GM23338 (cell line): ENCODE data around the gene AEN. TPM values are rescaled to one million over a fixed set of nuclear protein-coding genes. Genes with fewer than 3 reads are reported as not detected.

Experiments used
- ATAC-seq: fragments of 200-7000 bp; cut with Tn5 transposase; 3 replicates; pipeline ENCODE4 v1.9.1; 2020
- DNase-seq: peaks from one replicate; pipeline ENCODE4 v3.0.0-alpha.2; 2015; ENCODE audit warnings: low spot score
- H2AFZ ChIP-seq: fragments of 200-600 bp; sonication (generic); 2 replicates; pipeline ENCODE4 v1.8.0; 2016; ENCODE audit warnings: antibody characterized with exemption, mild to moderate bottlenecking, moderate library complexity
- H3F3A ChIP-seq: fragments of 200-600 bp; sonication (generic); replicated peaks from 2 replicates; pipeline ENCODE4 v1.8.0; 2017; ENCODE audit warnings: antibody characterized with exemption, mixed run types, low read depth
- H3K27ac ChIP-seq: fragments of 200-600 bp; sonication (generic); 2 replicates; pipeline ENCODE4 v1.6.1; 2016; ENCODE audit warnings: low read depth
- H3K27me3 ChIP-seq: fragments of 200-600 bp; sonication (generic); 2 replicates; pipeline ENCODE4 v1.8.0; 2016; ENCODE audit warnings: mild to moderate bottlenecking, mixed run types, moderate library complexity; ENCODE audit not compliant: insufficient read depth
- H3K36me3 ChIP-seq: fragments of 200-600 bp; sonication (generic); 2 replicates; pipeline ENCODE4 v1.8.0; 2016; ENCODE audit warnings: mild to moderate bottlenecking; ENCODE audit not compliant: insufficient read depth
- H3K4me1 ChIP-seq: fragments of 200-600 bp; sonication (generic); 2 replicates; pipeline ENCODE4 v1.8.0; 2016; ENCODE audit warnings: mild to moderate bottlenecking, moderate library complexity; ENCODE audit not compliant: insufficient read depth
- H3K4me2 ChIP-seq: fragments of 200-600 bp; sonication (generic); 2 replicates; pipeline ENCODE4 v1.7.1; 2017; ENCODE audit warnings: mixed run types
- H3K4me3 ChIP-seq: fragments of 200-600 bp; sonication (generic); 2 replicates; pipeline ENCODE4 v1.6.1; 2016; ENCODE audit warnings: mixed run types
- H3K79me2 ChIP-seq: fragments of 200-600 bp; sonication (generic); replicated peaks from 2 replicates; pipeline ENCODE4 v1.8.0; 2017; ENCODE audit warnings: mild to moderate bottlenecking; ENCODE audit not compliant: insufficient read depth
- H3K9me2 ChIP-seq: fragments of 200-600 bp; sonication (generic); 2 replicates; pipeline ENCODE4 v1.8.0; 2017; ENCODE audit not compliant: insufficient read depth
- H4K20me1 ChIP-seq: fragments of 200-600 bp; sonication (generic); replicated peaks from 2 replicates; pipeline ENCODE4 v1.8.0; 2017; ENCODE audit warnings: mild to moderate bottlenecking; ENCODE audit not compliant: insufficient read depth
- H3K27ac Mint-ChIP-seq: 2 replicates; pipeline ENCODE4 v1.8.0; 2020; ENCODE audit warnings: inconsistent platforms, mild to moderate bottlenecking, moderate library complexity, mixed read lengths
- H3K27me3 Mint-ChIP-seq: 3 replicates; pipeline ENCODE4 v1.8.0; 2022; ENCODE audit warnings: low read depth, mild to moderate bottlenecking, moderate library complexity, mixed read lengths, inconsistent platforms; ENCODE audit not compliant: insufficient read depth, poor library complexity
- H3K36me3 Mint-ChIP-seq: 3 replicates; pipeline ENCODE4 v1.8.0; 2021; ENCODE audit warnings: low read depth, mild to moderate bottlenecking, inconsistent platforms, moderate library complexity, mixed read lengths
- H3K4me1 Mint-ChIP-seq: 3 replicates; pipeline ENCODE4 v1.8.0; 2020; ENCODE audit warnings: mild to moderate bottlenecking, inconsistent platforms, mixed read lengths
- H3K4me3 Mint-ChIP-seq: 3 replicates; pipeline ENCODE4 v1.8.0; 2021; ENCODE audit warnings: moderate library complexity, mild to moderate bottlenecking, inconsistent platforms, mixed read lengths
- H3K9me3 Mint-ChIP-seq: 3 replicates; pipeline ENCODE4 v1.8.0; 2020; ENCODE audit warnings: moderate library complexity, mild to moderate bottlenecking, inconsistent platforms, mixed read lengths
- CREB1 ChIP-seq: fragments of 250-450 bp; sonication (Bioruptor Pico); IDR thresholded peaks from 2 replicates; pipeline ENCODE4 v1.5.0; 2020; ENCODE audit warnings: low read depth, mild to moderate bottlenecking, moderate library complexity
- EZH2 ChIP-seq: fragments of 200-600 bp; sonication (generic); IDR thresholded peaks from one replicate; pipeline ENCODE4 v1.8.0; 2017; ENCODE audit warnings: antibody characterized with exemption, mild to moderate bottlenecking, low read depth; ENCODE audit not compliant: unreplicated experiment
- EZH2phosphoT487 ChIP-seq: fragments of 200-600 bp; sonication (generic); IDR thresholded peaks from one replicate; pipeline ENCODE4 v1.8.1; 2018; ENCODE audit warnings: antibody characterized with exemption; ENCODE audit not compliant: unreplicated experiment
- JUNB ChIP-seq: IDR thresholded peaks from one replicate; pipeline ENCODE4 v1.6.1; 2016; ENCODE audit warnings: antibody characterized with exemption; ENCODE audit not compliant: unreplicated experiment
- NANOG ChIP-seq: IDR thresholded peaks from 2 replicates; pipeline ENCODE4 v1.6.1; 2016; ENCODE audit warnings: antibody characterized with exemption, borderline replicate concordance
- POLR2AphosphoS5 ChIP-seq: IDR thresholded peaks from 2 replicates; pipeline ENCODE4 v1.6.1; 2016; ENCODE audit warnings: antibody characterized with exemption, low read depth
- STAT1 ChIP-seq: IDR thresholded peaks from one replicate; pipeline ENCODE4 v1.6.1; 2016; ENCODE audit warnings: antibody characterized with exemption; ENCODE audit not compliant: unreplicated experiment
- ZNF114 ChIP-seq: fragments of 250-450 bp; sonication (Bioruptor Pico); IDR thresholded peaks from 2 replicates; pipeline ENCODE4 v1.5.0; 2020; ENCODE audit warnings: mild to moderate bottlenecking, moderate library complexity
- ZNF331 ChIP-seq: fragments of 250-450 bp; sonication (Bioruptor Pico); IDR thresholded peaks from 2 replicates; pipeline ENCODE4 v1.5.0; 2020; ENCODE audit warnings: low read depth, mild to moderate bottlenecking, moderate library complexity
- polyA plus RNA-seq: library from polyadenylated mRNA; unstranded; fragments of >200 nt; fragmentation: Nextera tagmentation; extraction: Ambion mirVana; gene quantifications from 2 replicates; pipeline ENCODE4 v1.2.1, GENCODE V29; 2016
- total RNA-seq: library from RNA; depleted of rRNA; stranded (reverse); fragments of >200 nt; shearing (Covaris generic); gene quantifications from 2 replicates; pipeline ENCODE4 v1.2.3, GENCODE V29; 2014
- TF ChIP-seq, protein P1 (sequence below), 2 experiments: fragments of 200-600 bp in 1 of 2; sonication (generic) in 1 of 2; conservative IDR thresholded peaks; 2 replicates each; pipeline versions ENCODE4 v1.5.1 to v1.6.1; 2016 to 2017; ENCODE audit warnings: antibody characterized with exemption in 2 of 2, low read depth in 2 of 2, mild to moderate bottlenecking in 2 of 2, moderate library complexity in 1 of 2
- TF ChIP-seq, protein P2 (sequence below): fragments of 250-450 bp; sonication (Bioruptor Pico); IDR thresholded peaks from 2 replicates; pipeline ENCODE4 v1.5.0; 2020; ENCODE audit warnings: mild to moderate bottlenecking, moderate library complexity
- TF ChIP-seq, protein P3 (sequence below): IDR thresholded peaks from 2 replicates; pipeline ENCODE4 v1.6.1; 2016; ENCODE audit warnings: antibody characterized with exemption
- TF ChIP-seq, protein P4 (sequence below): IDR thresholded peaks from one replicate; pipeline ENCODE4 v1.6.1; 2018; ENCODE audit warnings: antibody characterized with exemption; ENCODE audit not compliant: unreplicated experiment

AEN gene
- total and polyA plus RNA-seq, 2 experiments from 2014 or later: 82.3 to 220 TPM

DNA sequence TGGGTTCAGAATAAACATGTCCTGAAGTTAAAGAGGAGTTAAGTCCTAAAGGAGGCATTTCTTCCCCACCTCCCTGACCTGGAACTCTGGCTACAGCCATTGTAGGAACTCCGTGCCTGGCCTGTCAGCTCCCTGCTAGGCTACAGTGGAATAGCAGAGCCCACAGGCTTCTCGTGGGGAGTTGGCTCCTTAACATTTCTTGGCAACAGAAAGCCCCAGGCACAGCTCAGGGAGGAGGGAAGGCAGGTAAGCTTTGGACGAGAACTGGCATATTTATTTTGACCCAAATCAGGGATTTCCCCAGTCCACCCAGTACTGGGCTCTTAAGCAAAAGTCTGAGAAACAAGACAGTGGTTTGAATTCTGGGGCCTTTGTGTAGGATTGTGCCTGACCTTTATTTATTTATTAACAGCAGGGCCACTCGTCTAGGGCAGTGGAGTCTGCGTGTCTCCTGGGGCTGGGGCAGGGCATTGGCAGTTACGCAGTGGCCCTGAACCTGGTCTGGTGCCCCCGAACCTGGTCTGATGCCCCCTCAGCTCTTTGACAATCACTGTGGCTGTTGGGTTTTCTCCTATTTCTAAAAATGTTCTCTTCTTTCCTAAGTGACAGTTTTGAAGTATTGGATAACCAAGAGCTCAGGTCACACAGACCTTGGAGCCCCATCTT lies 9.8 kb downstream of the AEN start:
- peaks cover 40% of the 10 kb centered on the region for H3K79me2 ChIP-seq
- H3K4me2 ChIP-seq: no peak overlapping the region
- H4K20me1 ChIP-seq: peaks cover 71% of the 10 kb centered on the region
- no peaks in the 10 kb centered on the region for H3K9me2 ChIP-seq
- no peak for ATAC-seq
- Mint-ChIP-seq H3K9me3 (no peaks in the 10 kb centered on the region), H3K27ac (no peak overlapping the region), H3K36me3 (peaks cover 87% of the 10 kb centered on the region), H3K4me1 (peaks cover 25% of the 10 kb centered on the region), H3K4me3 (no peak overlapping the region), H3K27me3 (peaks cover 14% of the 10 kb centered on the region)
- DNase-seq: no peak
- H2AFZ ChIP-seq: no peak overlapping the region
- peak overlapping the region; percentile 63; the same call in 1 of the 2 replicates for H3K27ac ChIP-seq
- H3K27me3 ChIP-seq: no peaks in the 10 kb centered on the region
- TF ChIP-seq CREB1 (CRISPR knock-in tag): no peak
- TF ChIP-seq ZNF331 (CRISPR knock-in tag): no peak
- TF ChIP-seq EZH2: no peak
- TF ChIP-seq EZH2phosphoT487: no peak
- TF ChIP-seq, protein P1, sequence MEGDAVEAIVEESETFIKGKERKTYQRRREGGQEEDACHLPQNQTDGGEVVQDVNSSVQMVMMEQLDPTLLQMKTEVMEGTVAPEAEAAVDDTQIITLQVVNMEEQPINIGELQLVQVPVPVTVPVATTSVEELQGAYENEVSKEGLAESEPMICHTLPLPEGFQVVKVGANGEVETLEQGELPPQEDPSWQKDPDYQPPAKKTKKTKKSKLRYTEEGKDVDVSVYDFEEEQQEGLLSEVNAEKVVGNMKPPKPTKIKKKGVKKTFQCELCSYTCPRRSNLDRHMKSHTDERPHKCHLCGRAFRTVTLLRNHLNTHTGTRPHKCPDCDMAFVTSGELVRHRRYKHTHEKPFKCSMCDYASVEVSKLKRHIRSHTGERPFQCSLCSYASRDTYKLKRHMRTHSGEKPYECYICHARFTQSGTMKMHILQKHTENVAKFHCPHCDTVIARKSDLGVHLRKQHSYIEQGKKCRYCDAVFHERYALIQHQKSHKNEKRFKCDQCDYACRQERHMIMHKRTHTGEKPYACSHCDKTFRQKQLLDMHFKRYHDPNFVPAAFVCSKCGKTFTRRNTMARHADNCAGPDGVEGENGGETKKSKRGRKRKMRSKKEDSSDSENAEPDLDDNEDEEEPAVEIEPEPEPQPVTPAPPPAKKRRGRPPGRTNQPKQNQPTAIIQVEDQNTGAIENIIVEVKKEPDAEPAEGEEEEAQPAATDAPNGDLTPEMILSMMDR (conservative IDR thresholded peaks at IDR 0.05; ENCODE audit: low read depth in 2 of 2): no peak
- TF ChIP-seq, protein P2, sequence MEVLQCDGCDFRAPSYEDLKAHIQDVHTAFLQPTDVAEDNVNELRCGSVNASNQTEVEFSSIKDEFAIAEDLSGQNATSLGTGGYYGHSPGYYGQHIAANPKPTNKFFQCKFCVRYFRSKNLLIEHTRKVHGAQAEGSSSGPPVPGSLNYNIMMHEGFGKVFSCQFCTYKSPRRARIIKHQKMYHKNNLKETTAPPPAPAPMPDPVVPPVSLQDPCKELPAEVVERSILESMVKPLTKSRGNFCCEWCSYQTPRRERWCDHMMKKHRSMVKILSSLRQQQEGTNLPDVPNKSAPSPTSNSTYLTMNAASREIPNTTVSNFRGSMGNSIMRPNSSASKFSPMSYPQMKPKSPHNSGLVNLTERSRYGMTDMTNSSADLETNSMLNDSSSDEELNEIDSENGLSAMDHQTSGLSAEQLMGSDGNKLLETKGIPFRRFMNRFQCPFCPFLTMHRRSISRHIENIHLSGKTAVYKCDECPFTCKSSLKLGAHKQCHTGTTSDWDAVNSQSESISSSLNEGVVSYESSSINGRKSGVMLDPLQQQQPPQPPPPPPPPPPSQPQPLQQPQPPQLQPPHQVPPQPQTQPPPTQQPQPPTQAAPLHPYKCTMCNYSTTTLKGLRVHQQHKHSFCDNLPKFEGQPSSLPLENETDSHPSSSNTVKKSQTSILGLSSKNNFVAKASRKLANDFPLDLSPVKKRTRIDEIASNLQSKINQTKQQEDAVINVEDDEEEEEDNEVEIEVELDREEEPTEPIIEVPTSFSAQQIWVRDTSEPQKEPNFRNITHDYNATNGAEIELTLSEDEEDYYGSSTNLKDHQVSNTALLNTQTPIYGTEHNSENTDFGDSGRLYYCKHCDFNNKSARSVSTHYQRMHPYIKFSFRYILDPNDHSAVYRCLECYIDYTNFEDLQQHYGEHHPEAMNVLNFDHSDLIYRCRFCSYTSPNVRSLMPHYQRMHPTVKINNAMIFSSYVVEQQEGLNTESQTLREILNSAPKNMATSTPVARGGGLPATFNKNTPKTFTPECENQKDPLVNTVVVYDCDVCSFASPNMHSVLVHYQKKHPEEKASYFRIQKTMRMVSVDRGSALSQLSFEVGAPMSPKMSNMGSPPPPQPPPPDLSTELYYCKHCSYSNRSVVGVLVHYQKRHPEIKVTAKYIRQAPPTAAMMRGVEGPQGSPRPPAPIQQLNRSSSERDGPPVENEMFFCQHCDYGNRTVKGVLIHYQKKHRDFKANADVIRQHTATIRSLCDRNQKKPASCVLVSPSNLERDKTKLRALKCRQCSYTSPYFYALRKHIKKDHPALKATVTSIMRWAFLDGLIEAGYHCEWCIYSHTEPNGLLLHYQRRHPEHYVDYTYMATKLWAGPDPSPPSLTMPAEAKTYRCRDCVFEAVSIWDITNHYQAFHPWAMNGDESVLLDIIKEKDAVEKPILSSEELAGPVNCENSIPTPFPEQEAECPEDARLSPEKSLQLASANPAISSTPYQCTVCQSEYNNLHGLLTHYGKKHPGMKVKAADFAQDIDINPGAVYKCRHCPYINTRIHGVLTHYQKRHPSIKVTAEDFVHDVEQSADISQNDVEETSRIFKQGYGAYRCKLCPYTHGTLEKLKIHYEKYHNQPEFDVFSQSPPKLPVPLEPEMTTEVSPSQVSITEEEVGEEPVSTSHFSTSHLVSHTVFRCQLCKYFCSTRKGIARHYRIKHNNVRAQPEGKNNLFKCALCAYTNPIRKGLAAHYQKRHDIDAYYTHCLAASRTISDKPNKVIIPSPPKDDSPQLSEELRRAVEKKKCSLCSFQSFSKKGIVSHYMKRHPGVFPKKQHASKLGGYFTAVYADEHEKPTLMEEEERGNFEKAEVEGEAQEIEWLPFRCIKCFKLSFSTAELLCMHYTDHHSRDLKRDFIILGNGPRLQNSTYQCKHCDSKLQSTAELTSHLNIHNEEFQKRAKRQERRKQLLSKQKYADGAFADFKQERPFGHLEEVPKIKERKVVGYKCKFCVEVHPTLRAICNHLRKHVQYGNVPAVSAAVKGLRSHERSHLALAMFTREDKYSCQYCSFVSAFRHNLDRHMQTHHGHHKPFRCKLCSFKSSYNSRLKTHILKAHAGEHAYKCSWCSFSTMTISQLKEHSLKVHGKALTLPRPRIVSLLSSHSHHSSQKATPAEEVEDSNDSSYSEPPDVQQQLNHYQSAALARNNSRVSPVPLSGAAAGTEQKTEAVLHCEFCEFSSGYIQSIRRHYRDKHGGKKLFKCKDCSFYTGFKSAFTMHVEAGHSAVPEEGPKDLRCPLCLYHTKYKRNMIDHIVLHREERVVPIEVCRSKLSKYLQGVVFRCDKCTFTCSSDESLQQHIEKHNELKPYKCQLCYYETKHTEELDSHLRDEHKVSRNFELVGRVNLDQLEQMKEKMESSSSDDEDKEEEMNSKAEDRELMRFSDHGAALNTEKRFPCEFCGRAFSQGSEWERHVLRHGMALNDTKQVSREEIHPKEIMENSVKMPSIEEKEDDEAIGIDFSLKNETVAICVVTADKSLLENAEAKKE (CRISPR knock-in tag): no peak
- TF ChIP-seq POLR2AphosphoS5: no peak
- no peak for TF ChIP-seq NANOG
- no peak for TF ChIP-seq STAT1
- TF ChIP-seq, protein P3, sequence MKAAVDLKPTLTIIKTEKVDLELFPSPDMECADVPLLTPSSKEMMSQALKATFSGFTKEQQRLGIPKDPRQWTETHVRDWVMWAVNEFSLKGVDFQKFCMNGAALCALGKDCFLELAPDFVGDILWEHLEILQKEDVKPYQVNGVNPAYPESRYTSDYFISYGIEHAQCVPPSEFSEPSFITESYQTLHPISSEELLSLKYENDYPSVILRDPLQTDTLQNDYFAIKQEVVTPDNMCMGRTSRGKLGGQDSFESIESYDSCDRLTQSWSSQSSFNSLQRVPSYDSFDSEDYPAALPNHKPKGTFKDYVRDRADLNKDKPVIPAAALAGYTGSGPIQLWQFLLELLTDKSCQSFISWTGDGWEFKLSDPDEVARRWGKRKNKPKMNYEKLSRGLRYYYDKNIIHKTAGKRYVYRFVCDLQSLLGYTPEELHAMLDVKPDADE: no peak
- TF ChIP-seq, protein P4, sequence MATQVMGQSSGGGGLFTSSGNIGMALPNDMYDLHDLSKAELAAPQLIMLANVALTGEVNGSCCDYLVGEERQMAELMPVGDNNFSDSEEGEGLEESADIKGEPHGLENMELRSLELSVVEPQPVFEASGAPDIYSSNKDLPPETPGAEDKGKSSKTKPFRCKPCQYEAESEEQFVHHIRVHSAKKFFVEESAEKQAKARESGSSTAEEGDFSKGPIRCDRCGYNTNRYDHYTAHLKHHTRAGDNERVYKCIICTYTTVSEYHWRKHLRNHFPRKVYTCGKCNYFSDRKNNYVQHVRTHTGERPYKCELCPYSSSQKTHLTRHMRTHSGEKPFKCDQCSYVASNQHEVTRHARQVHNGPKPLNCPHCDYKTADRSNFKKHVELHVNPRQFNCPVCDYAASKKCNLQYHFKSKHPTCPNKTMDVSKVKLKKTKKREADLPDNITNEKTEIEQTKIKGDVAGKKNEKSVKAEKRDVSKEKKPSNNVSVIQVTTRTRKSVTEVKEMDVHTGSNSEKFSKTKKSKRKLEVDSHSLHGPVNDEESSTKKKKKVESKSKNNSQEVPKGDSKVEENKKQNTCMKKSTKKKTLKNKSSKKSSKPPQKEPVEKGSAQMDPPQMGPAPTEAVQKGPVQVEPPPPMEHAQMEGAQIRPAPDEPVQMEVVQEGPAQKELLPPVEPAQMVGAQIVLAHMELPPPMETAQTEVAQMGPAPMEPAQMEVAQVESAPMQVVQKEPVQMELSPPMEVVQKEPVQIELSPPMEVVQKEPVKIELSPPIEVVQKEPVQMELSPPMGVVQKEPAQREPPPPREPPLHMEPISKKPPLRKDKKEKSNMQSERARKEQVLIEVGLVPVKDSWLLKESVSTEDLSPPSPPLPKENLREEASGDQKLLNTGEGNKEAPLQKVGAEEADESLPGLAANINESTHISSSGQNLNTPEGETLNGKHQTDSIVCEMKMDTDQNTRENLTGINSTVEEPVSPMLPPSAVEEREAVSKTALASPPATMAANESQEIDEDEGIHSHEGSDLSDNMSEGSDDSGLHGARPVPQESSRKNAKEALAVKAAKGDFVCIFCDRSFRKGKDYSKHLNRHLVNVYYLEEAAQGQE: no peak
- no peak for TF ChIP-seq JUNB
- no peak for TF ChIP-seq ZNF114
- H3K4me1 ChIP-seq: peaks cover 11% of the 10 kb centered on the region; the same call in 1 of the 2 replicates
- peaks cover 48% of the 10 kb centered on the region for H3K36me3 ChIP-seq
- H3F3A ChIP-seq: peaks cover 46% of the 10 kb centered on the region
- H3K4me3 ChIP-seq: no peak overlapping the region
